Lung (tissue), 12 donors: ENCODE measurements around the gene DHRS3. TPM values are rescaled to one million over a fixed set of nuclear protein-coding genes. Genes with fewer than 3 reads are reported as not detected.

Experiments
- ATAC-seq: fragments of 200-7000 bp; cut with Tn5 transposase; one replicate; pipeline ENCODE4 v1.9.1; 2020; ENCODE audit warnings: moderate number of reproducible peaks; ENCODE audit not compliant: insufficient read depth, low FRiP score
- DNase-seq, 3 donors: peaks; one replicate each; pipeline ENCODE4 v3.0.0-alpha.2; 2013 to 2017
- H3K27ac ChIP-seq, 2 donors: one replicate each; pipeline ENCODE4 v1.5.1; 2013; ENCODE audit warnings: mild to moderate bottlenecking in 2 of 2, moderate library complexity in 2 of 2, control low read depth in 1 of 2, inconsistent platforms in 1 of 2, low read depth in 1 of 2, low read length in 1 of 2
- H3K27me3 ChIP-seq, 3 donors: one replicate each; pipeline ENCODE4 v1.5.1; 2013; ENCODE audit warnings: low read length in 2 of 3; ENCODE audit not compliant: control insufficient read depth in 3 of 3, insufficient read depth in 3 of 3
- H3K36me3 ChIP-seq, 4 donors: one replicate each; pipeline ENCODE4 v1.5.1; 2013; ENCODE audit warnings: low read length in 4 of 4, mild to moderate bottlenecking in 1 of 4, moderate library complexity in 1 of 4; ENCODE audit not compliant: control insufficient read depth in 4 of 4, insufficient read depth in 4 of 4
- H3K4me1 ChIP-seq, 5 donors: one replicate each; pipeline ENCODE4 v1.5.1; 2013; ENCODE audit warnings: low read length in 5 of 5, mild to moderate bottlenecking in 2 of 5, moderate library complexity in 1 of 5; ENCODE audit not compliant: control insufficient read depth in 5 of 5, insufficient read depth in 5 of 5
- H3K4me3 ChIP-seq: one replicate; pipeline ENCODE4 v1.5.1; 2013; ENCODE audit warnings: mild to moderate bottlenecking, control low read depth, moderate library complexity
- H3K9ac ChIP-seq, 2 donors: one replicate each; pipeline ENCODE4 v1.5.1; 2013; ENCODE audit warnings: low read length in 2 of 2, control low read depth in 1 of 2; ENCODE audit not compliant: insufficient read depth in 1 of 2
- H3K9me3 ChIP-seq, 4 donors: one replicate each; pipeline ENCODE4 v1.5.1; 2013; ENCODE audit warnings: low read length in 3 of 4, mild to moderate bottlenecking in 1 of 4, moderate library complexity in 1 of 4; ENCODE audit not compliant: control insufficient read depth in 4 of 4, insufficient read depth in 3 of 4
- WGBS, 2 donors: extraction: QIAGEN DNeasy Blood & Tissue Kit; methylation state at CpG; one replicate each; pipeline ENCODE4 v1.1.7; 2013; 5-methylcytosine and 5-hydroxymethylcytosine counted together
- polyA plus RNA-seq, 2 donors: library from polyadenylated mRNA; stranded (reverse); fragments of 200-250 nt; gene quantifications; one replicate each; pipeline ENCODE4 v1.2.1, GENCODE V29; 2013
- total RNA-seq, 2 donors: library from RNA; depleted of rRNA in 1 of 2; stranded (reverse); fragments of >200 nt in 1 of 2; gene quantifications; one replicate each; pipeline ENCODE4 v1.2.1, GENCODE V29; 2014 to 2021
- TF ChIP-seq, protein P1 (sequence below): IDR thresholded peaks from 2 replicates; pipeline ENCODE4 v1.5.1; 2012; ENCODE audit warnings: mild to moderate bottlenecking; ENCODE audit errors: control extremely low read depth, extremely low read depth
- donor health status: control.
- donor health status: control.
- donor health status: Bipolar disorder and iron deficiency.
- donor health status: healthy.
- donor health status: DM: yes; HTN: yes; CAD: no.

The DHRS3 gene
- total and polyA plus RNA-seq, 4 donors, result 56.7 to 109 (median 79.8) TPM

DNA sequence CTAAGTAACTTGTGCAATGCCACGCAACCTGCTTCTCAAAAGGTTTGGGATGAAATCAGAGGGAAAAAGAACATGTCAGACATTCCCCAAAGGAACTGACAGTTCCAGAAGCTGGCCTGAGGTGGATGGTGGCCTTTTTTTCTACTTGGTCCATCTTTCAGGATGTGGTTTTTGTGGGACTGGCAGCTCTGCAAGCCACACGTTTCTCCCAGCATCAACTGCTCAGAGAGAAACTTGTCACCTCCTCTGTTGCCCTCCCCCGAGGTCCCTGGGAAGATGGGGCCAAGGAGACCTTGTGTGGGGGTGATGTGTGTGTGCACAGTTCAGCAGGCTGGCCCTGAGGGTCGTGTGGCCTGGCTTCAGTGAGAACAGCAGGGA, 2.5 kb upstream of the DHRS3 start:
- WGBS, 2 donors, result 28 to 48% methylated on average over 4 of the region's 4 CpGs
- H3K36me3 ChIP-seq, result no peaks in the 10 kb centered on the region
- H3K27me3 ChIP-seq, result no peaks in the 10 kb centered on the region
- H3K4me3 ChIP-seq, result no peak overlapping the region
- no peaks in the 10 kb centered on the region for H3K9me3 ChIP-seq
- TF ChIP-seq, protein P1, sequence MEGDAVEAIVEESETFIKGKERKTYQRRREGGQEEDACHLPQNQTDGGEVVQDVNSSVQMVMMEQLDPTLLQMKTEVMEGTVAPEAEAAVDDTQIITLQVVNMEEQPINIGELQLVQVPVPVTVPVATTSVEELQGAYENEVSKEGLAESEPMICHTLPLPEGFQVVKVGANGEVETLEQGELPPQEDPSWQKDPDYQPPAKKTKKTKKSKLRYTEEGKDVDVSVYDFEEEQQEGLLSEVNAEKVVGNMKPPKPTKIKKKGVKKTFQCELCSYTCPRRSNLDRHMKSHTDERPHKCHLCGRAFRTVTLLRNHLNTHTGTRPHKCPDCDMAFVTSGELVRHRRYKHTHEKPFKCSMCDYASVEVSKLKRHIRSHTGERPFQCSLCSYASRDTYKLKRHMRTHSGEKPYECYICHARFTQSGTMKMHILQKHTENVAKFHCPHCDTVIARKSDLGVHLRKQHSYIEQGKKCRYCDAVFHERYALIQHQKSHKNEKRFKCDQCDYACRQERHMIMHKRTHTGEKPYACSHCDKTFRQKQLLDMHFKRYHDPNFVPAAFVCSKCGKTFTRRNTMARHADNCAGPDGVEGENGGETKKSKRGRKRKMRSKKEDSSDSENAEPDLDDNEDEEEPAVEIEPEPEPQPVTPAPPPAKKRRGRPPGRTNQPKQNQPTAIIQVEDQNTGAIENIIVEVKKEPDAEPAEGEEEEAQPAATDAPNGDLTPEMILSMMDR, result no peak
- no peak for DNase-seq
- H3K9ac ChIP-seq, result no peak overlapping the region
- no peak for ATAC-seq
- H3K4me1 ChIP-seq, result peaks cover 0 to 37% (median 14%) of the 10 kb centered on the region in 5 donors
- H3K27ac ChIP-seq, result no peak overlapping the region

- Histone ChIP-seq H3K36me3 (no peaks in the 10 kb centered on the region), H3K4me3 (no peak overlapping the region), H3K27me3 (no peaks in the 10 kb centered on the region), H3K4me1 (peaks cover 0 to 42% (median 18%) of the 10 kb centered on the region in 5 donors), H3K9ac (no peak overlapping the region), H3K27ac (peak overlapping the region; percentile 96 to 98), H3K9me3 (no peaks in the 10 kb centered on the region)
- ATAC-seq (peak; percentile 73), DNase-seq (peak; percentile 90 to 94 (median 92))
- WGBS, 2 donors, result 12 to 16% methylated on average over 23 of the region's 23 CpGs
- TF ChIP-seq, protein P1, result peak; percentile 94
Observed at GRCh38 chr1:12619792-12620487, 1.9 kb upstream of the DHRS3 start.

DNA sequence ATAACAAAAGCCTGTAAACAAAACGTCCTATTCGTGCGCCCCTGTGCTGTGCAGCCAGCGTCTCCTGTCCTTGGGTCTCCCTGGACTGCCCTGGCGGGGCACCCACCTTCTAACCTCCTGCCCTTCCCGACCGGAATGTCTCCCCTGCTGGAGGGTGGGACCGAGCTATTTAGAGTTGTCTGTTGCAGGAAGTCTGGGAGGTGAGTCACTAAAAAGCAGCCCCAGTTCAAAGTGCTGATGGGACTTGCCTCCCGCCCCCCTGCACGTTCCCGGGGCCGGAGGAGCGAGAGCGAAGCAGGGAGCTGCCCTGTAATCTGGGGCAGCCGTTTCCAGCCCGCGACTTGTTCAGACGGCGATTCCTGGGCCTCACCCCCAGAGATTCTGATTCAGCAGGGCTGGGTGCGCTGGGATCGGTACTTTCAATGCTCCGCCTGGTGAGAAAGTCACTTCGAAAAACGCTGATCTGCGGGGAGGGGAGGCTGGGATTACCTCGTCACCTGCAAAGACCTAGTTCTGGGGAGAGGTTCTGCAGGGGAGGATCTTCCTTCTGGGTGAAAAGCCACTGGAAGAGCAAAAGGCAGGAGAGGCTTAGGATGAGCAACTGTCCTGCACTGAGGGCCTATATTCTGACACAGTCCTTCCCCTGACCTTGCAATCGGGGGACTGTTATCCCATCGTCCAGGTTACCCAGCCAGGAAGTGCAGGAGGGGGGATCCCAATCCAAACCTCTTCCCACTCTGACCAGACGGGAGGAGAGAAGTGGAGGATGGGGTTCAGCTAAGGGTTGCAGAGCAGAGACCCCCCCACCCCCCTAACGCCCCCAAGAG, 1.2 kb upstream of the DHRS3 start:
- DNase-seq, result peak; percentile 51 to 62 (median 58)

More for the DNA sequence above, 1.2 kb upstream of the DHRS3 start:
- H3K4me1 ChIP-seq, result peaks cover 2 to 45% (median 20%) of the 10 kb centered on the region in 5 donors
- peak overlapping the region; percentile 30 for H3K4me3 ChIP-seq
- H3K9ac ChIP-seq, result no peak overlapping the region
- H3K27me3 ChIP-seq, result no peaks in the 10 kb centered on the region
- WGBS, 2 donors, result 6 to 11% methylated on average over 30 of the region's 30 CpGs
- ATAC-seq, result peak; percentile 49
- no peaks in the 10 kb centered on the region for H3K9me3 ChIP-seq
- peak overlapping the region; percentile 96 to 98 for H3K27ac ChIP-seq
- no peaks in the 10 kb centered on the region for H3K36me3 ChIP-seq
- TF ChIP-seq, protein P1, result no peak
